ENCODE data around the gene NHERF1.

DNA sequence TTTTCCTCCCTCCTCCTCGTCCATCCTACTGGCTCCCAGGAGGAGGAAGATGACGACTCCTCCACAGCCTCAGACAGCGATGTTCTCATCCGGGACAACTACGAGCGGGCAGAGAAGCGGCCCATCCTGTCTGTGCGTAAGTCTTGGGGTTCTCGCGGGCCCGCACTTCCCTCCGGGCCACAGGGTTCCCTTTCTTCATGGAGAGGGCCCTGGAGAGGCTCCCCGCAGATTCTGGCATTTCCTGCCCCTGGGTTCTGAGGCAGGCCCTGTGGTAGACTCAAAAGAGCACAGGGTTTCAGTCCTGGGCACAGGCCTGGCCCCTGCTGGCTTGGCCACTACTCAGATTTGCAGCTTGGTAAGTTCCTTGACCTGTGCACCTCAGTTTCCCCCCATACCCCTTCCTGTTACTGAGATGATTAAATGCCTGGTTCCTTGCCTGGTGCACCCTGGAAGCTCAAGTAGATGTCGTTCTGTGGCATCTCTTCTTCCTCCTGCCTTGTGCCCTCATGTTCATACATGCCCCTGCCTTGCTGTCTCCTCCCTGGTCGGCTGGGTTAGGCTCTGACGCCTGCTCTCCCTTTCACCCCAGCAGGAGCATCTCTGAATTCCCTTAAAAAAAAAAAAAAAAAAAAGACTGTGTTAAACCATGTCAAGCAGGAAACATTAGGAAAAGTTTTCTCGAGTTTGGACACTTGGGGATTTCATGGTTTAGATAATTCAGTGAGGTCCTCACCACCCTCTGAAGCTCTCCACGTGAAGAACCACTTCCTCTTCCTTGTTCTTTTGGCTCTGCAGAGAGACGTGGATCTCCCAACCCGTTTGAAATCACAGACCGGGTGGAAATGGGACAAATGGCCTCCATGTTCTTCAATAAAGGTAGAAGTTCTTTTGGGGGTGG lies 42.0 kb downstream of the NHERF1 start:
- TF ChIP-seq POLR2AphosphoS5 (IDR thresholded peaks at IDR 0.05; ENCODE audit: low read depth, low read length): no peak
- TF ChIP-seq EZH2 (IDR thresholded peaks at IDR 0.05; ENCODE audit: low read depth, low read length, severe bottlenecking): no peak
- TF ChIP-seq, protein P1, sequence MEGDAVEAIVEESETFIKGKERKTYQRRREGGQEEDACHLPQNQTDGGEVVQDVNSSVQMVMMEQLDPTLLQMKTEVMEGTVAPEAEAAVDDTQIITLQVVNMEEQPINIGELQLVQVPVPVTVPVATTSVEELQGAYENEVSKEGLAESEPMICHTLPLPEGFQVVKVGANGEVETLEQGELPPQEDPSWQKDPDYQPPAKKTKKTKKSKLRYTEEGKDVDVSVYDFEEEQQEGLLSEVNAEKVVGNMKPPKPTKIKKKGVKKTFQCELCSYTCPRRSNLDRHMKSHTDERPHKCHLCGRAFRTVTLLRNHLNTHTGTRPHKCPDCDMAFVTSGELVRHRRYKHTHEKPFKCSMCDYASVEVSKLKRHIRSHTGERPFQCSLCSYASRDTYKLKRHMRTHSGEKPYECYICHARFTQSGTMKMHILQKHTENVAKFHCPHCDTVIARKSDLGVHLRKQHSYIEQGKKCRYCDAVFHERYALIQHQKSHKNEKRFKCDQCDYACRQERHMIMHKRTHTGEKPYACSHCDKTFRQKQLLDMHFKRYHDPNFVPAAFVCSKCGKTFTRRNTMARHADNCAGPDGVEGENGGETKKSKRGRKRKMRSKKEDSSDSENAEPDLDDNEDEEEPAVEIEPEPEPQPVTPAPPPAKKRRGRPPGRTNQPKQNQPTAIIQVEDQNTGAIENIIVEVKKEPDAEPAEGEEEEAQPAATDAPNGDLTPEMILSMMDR (IDR thresholded peaks at IDR 0.05; ENCODE audit: control extremely low read depth in 1 of 3, insufficient read depth in 1 of 3, low read depth in 1 of 3, low read length in 3 of 3): no peak
- TF ChIP-seq FOSL1 (IDR thresholded peaks at IDR 0.05; ENCODE audit: insufficient read depth, low read depth, low read length): no peak
- TF ChIP-seq SIN3A (conservative IDR thresholded peaks at IDR 0.05 in 1 of 2, IDR thresholded peaks at IDR 0.05 in 1 of 2; ENCODE audit: low read depth in 1 of 2, low read length in 2 of 2): no peak
- no peak for TF ChIP-seq CEBPB (IDR thresholded peaks at IDR 0.05; ENCODE audit: low read depth, low read length)
- TF ChIP-seq POLR2A (IDR thresholded peaks at IDR 0.05; ENCODE audit: control extremely low read depth in 1 of 2, low read depth in 2 of 2, low read length in 2 of 2): no peak
- TF ChIP-seq RNF2 (IDR thresholded peaks at IDR 0.05; ENCODE audit: borderline replicate concordance, low read depth, low read length, missing control alignments, poor library complexity, severe bottlenecking): no peak
- TF ChIP-seq YY1 (IDR thresholded peaks at IDR 0.05; ENCODE audit: low read depth, low read length): no peak
- TF ChIP-seq HDAC6 (IDR thresholded peaks at IDR 0.05; ENCODE audit: low read depth, low read length): no peak
- TF ChIP-seq CBX8 (IDR thresholded peaks at IDR 0.05; ENCODE audit: borderline replicate concordance, low read depth, low read length): no peak
- TF ChIP-seq ZNF274 (IDR thresholded peaks at IDR 0.05; ENCODE audit: borderline replicate concordance, extremely low read depth, low read length): no peak

Data from H1 (cell line).